Activated gamma-delta T cell treated with Interleukin-2 at 50 U/mL for 16 hours (primary cell): ENCODE data around the gene FGF1.

ENCODE experiments used
- DNase-seq: peaks from one replicate; pipeline ENCODE4 v3.0.0-alpha.2; 2020

The FGF1 gene

DNA sequence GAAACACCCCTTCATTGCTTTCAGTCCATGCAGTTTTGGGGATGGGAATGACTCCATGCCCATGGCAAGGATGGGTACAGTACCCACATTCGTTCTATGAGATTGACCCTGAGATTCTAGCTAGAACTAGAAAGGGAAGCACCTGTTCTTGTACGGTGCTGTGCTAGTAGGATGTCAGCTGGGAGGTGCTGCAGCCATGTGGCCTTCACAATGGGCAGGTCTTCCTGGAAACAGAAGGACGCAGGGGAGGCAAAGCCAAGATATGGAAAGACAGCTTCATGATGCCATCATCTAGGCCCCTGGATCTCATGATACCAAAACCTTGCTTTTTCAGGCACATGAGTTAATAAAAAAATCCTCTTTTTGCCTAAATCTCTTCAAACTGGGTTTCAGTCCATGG lies 10.5 kb upstream of the FGF1 start:
- DNase-seq, result no peak

DNA sequence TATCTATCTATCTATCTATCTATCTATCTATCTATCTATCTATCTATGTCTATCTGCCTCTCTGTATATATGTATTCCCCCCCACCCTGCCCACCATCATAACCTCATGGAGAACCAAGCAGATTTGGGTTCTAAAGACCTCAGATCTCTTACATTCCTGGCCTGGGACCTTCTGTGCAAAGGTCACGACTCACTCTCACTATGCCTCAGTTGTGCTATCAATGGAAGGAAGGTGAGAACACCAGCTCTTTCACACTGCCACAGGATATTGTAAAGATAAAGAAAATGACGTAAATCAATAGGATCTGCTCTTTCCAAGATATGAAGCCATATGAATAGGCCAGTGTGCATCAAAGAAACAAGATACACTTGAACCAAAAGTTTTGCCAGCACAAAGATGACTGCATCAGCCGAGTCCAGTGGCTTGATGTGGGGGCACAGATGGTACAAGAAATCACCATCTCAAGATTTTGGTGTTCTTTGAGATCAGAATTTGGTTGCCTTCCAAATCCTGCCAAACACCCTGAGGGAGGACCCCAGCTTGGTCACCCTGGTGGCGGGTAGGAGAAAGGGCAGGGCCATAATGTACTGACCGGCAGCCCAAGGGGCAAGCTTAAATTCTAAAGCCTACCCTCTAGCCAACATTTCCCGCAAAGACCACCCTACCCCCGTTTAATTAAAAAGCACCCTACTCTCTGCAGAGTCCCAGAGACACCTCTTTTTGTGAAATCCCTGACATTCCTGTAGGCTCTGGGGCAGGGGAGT lies 8.4 kb upstream of the FGF1 start:
- DNase-seq, result no peak

- DNase-seq, result no peak
These were observed 6.5 kb upstream of the FGF1 start for GRCh38 chr5:142692321-142692894.

GRCh38 chr5:142690667-142691066 lies 4.8 kb upstream of the FGF1 start:
- no peak for DNase-seq

DNA sequence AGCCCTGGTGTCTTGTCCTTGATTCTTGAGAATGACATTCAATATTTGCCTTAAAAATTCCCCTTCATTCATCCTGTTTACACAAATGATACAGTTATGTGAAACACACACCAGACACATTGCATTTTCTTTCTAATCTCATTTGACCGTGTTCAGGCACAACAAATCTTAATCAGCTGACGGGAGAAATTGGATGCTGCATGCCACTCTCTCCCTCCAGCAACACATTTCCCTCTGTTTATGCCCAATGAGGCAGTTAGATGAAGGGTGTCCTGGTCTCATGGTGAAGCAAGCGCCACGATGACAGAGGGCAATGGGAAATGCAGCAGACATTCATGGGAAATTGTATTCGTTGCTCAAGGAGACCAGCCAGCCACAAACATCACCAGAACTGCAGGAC lies 3.2 kb upstream of the FGF1 start:
- no peak for DNase-seq

DNA sequence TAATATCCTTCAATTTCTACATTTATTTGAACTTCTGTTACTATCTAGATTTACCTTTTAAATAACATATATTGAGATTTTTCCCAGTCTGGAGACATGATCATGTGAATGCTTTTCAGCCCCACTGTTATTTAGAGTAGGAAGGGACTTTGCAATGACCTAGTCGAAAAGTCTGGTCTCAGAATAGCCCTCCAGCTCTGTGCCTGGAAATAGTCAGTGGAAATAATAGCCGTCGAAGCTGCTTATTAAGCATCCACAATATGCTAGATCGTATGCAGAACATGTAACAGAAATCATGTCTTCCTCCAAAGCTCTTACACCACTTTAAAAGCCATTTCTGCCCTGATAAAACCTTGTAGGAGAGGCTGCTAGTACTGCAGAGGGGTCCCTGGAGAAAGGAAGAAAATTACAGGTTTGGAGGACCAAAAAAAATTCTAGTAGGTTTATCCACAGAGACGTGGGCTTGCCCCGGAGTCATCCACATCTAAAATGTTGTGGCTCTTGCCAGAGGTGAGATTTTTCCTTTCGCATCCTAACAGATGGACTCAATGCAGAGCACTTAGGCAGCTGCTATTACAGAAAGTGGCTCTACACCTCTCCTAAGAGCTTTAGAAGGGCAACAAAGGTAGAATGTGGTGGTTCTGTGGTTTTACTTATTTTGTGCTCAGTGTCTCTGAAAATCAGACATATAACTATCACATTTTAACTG lies 2.5 kb upstream of the FGF1 start:
- DNase-seq, result no peak

DNA sequence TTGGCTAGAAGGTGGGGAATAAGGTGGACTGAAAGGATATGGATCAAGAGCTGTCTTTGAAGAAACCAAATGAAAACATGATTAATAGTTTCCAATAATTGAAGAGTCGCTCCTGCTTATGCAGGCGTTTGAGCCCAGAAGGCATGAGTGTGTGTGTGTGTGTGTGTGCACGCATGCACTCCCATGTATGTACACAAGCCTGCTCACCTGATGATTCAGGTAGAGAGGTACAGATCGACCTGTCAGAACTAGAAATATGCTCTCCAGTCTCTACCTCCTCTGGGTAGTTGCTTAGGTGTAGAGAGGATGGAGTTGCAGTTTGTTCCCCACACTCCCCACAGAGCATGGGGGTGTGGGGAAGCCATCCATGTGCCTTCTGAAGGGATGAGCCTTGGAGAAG lies 1.1 kb upstream of the FGF1 start:
- DNase-seq, result no peak

DNA sequence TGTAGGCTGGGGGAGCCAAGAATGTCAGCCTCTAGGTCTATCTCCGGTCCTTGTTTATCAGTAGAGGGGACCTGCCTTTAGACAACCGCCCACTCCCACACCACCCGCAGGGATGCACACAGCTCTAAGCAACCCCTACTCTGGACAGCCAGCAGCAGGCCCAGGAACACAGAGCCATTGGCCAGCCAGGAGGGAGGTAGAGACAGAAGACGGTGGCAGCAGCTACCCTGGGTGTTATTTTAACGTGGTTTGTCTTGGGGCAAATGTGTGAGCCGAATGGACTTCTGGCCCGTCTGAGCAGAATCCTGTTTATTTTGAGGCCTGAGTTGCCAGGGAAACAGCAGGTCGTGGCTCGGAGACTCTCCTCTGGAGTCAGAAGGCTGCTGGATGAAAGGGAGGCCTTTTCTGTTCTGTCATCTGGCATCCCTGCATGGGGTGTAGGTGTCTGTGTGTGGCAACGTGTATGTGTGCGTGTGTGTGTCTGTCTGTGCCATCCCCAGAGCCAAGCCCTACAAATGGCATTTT lies 382 bp upstream of the FGF1 start:
- no peak for DNase-seq

DNA sequence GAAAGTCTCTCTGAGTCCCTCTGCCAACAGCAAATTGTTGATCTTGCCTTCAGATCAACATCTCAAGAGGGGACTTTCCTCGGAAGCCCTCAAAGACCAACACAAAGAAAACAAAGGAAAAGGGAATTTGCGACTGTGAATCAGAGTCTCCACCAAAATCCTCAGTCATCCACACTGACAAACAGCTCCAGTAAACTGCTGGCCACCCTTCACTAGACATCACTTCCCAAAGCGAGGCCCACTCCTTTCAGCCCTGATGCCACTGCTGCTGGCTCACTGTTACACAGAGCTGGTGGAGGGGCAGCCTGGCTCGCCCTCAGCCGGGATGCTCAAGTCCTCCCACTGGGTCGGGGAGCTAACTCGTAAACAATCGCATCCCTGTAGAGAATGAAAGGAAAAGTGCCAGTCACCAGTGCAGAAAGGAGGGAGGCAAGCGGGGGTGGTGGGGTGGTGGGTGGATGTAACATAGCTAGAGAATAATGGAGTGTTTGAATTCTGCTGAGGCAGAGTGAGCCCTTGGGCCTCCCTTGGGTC lies 1.3 kb downstream of the FGF1 start:
- no peak for DNase-seq

DNA sequence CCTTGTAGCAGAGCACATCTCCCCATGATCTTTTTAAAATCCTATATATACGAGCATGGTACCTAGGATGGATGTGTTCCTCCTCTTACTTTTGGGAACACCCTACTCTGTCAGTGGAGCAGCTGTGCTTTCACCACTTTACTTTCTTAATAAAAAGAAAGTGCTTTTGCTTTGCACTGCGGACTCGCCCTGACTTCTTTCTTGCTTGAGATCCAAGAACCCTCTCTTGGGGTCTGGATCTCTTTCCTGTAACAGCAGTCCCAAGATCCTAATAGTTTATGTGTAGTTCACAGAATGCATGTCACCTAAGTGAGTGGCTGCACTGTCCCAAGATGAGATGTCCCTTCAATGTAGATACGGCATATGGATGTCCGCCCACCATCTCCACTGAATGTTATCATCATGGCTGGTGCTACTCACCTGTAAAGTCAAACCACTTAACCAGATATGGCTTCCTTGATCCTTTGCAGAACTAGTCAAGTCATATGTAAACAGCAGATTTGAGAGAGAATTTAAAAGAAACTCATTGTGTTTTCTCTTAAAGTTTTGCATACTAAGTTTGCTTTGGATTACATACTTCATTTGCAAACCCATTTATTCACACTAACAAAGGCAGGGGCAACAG lies 1.9 kb downstream of the FGF1 start:
- DNase-seq, result no peak

DNA sequence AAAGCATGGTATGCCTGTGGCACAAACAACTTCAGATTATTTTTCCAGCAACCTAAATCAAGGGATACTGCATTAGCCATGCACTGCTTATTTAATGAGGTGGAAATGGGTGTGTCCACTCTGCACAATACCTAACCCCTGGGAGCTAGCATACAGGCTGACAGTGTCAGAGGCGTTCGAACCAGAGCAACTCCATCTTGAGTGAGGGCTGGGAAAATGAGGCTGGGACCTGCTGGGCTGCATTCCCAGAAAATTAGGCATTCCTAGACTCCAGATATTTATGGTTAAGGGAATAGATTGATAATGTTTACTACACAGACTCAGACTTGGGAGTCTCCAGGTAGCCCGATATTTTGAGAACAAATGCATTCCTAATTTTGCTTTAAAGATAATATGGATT lies 2.8 kb downstream of the FGF1 start:
- DNase-seq, result no peak

DNA sequence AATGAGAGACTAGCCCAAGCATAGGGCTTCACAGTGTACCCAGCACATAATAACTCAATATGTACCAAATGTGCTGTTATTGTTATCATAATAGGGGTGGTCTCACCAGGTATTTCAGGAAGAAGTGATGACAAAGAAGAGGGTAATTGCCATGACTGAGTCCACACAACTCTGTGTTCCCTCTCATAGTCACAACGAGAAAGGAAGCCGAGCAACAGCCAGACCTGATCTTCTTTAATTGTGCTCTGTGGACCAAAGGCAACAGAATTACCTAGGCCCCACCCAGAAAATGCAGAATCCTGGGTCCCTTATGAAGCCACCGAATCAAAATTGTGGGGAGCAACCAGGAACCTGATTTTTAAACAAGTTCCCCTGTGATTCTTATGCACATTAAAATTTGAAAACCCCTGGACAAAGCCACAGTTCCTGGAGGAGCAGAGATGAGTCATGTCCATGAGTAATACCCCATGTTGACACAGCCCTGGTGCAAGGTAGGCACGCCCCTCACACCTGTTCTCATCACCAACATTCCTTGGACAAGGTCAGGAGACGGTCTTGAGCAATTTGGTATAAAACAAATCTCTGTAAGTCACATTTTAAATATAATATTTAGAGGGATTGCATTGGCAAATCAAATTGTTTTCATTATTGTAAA lies 5.2 kb downstream of the FGF1 start:
- no peak for DNase-seq

GRCh38 chr5:142679744-142680143 lies 6.1 kb downstream of the FGF1 start:
- DNase-seq, result no peak

DNA sequence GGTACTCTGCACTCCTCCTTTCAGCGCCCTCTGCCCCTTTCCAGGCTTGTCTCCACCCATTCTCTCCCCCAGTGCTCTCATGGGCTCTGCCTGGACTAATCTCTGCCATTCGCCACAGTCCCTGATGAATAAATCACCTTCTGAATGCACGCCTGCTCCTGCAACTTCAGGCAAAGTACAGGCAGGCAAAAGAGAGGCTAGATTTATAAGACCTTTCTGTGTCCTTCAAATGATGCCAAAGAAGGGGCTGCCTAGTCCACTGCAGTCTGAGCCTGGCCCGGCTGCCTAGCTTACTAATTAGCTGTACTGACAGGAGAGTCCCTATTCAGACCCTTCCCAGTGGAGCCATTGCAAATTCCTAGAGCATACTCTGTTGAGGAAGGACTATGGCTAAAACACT lies 7.4 kb downstream of the FGF1 start:
- DNase-seq, result no peak

- DNase-seq, result no peak
These were observed 8.7 kb downstream of the FGF1 start for GRCh38 chr5:142677198-142677597.

DNA sequence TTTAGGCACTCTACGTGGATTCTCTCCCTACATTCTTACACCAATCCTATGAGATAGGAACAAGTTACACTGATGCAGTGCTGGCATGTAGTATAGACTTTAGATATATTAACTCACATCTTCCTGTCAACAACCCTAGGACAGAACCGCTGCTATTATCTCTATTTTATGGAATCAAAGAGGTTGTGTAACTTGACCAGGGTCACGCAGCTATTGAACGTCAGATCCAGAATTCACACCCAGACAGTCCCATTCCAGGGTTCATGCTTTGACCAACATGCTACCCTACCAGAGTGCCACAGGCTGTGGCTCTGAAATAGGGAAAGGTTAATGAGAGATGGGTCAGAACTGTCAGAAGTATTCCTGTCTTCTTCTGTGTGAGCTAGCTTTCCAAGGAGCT lies 9.6 kb downstream of the FGF1 start:
- DNase-seq, result no peak

GRCh38 chr5:142674531-142675469 lies 11.1 kb downstream of the FGF1 start:
- DNase-seq, result no peak

GRCh38 chr5:142671801-142672200 lies 14.1 kb downstream of the FGF1 start:
- no peak for DNase-seq

- no peak for DNase-seq
These were observed 14.6 kb downstream of the FGF1 start for GRCh38 chr5:142671266-142671665.

DNA sequence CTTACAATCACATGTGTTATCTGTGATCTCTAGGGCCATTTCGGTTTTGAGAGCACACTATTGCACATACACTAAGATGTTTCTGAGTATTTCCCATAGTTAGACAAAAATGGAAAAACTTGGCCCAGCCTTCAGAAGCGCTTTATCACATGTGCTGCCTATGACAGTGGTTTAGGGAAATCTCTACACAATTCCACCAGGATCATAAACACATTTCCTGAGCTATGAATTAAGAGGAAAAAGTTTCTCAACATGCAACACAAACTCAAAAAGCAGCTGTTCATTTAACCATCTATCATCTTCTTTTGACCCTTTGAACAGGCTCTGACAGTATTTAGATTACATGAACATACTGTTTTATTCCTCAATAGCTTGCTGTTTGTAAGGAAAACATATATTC lies 15.1 kb downstream of the FGF1 start:
- no peak for DNase-seq

DNA sequence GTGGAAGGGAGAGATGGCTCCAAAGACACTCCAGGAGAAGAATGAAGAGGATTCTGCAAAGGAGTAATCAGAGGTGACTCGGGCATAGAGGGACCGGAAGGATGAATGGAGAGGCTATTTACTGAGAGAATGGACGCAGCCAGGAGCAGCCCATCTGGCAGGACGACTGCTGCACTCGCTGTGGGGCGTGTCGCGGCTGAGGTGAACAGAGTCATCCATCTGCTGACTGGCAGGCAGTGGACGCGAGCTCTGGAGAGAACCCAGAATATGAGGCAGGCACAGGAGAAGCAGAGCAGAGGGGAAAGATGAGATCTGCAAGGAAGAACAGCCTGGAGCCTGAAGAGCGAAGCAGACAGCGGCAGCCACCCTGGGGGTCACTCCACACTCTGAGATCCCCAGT lies 16.4 kb downstream of the FGF1 start:
- no peak for DNase-seq

DNA sequence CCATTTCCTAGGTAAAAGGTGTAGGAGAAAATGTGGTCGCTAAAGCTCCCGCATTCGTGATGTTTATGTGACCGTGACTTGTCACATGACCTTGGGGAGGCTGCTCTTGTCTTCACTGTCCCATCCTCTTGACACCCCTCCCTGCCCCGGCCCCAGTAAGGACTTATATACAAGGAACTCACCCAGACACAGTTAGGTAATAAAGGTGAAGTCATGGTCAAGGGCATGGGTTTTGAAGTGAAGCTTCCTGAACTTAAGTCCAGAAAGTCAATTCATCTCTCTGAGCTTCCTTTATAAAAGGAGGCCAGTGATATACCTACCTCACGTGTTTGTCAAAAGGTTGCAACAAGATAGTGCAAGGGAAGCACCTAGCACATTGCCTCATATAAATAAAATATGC lies 17.6 kb downstream of the FGF1 start:
- DNase-seq, result no peak
